OCI-LY1 (cell line): Measurements from ENCODE around the gene EIF4EBP3.
"Not testable (repeated sequence)": the region's sequence is repeated elsewhere in the genome, so short reads cannot be mapped to it uniquely, and the experiment has no call there.

Experiments used
- H2AFZ ChIP-seq: fragments of 200-600 bp; sonication (generic), shearing (Covaris generic); 2 replicates; pipeline ENCODE4 v1.6.0; 2014; ENCODE audit warnings: antibody characterized with exemption, mild to moderate bottlenecking, low read length
- H3F3A ChIP-seq: fragments of 200-600 bp; sonication (generic), shearing (Covaris generic); 2 replicates; pipeline ENCODE4 v1.6.0; 2014; ENCODE audit warnings: mild to moderate bottlenecking, antibody characterized with exemption, low read length, moderate library complexity; ENCODE audit not compliant: insufficient read depth
- H3K27ac ChIP-seq: fragments of 200-600 bp; sonication (generic); 2 replicates; pipeline ENCODE4 v1.5.1; 2014; ENCODE audit warnings: low read length, mixed run types, mild to moderate bottlenecking, low read depth; ENCODE audit not compliant: poor library complexity, severe bottlenecking
- H3K27me3 ChIP-seq: fragments of 200-600 bp; sonication (generic); 2 replicates; pipeline ENCODE4 v1.6.0; 2014; ENCODE audit warnings: antibody characterized with exemption, mild to moderate bottlenecking, low read length, moderate library complexity; ENCODE audit not compliant: insufficient read depth
- H3K36me3 ChIP-seq: fragments of 200-600 bp; sonication (generic); 2 replicates; pipeline ENCODE4 v1.6.1; 2014; ENCODE audit warnings: mild to moderate bottlenecking, antibody characterized with exemption, low read length, moderate library complexity, mixed read lengths; ENCODE audit not compliant: insufficient read depth
- H3K4me1 ChIP-seq: fragments of 200-600 bp; sonication (generic); 2 replicates; pipeline ENCODE4 v1.5.1; 2014; ENCODE audit warnings: mild to moderate bottlenecking, low read length, moderate library complexity; ENCODE audit not compliant: insufficient read depth, severe bottlenecking
- H3K4me2 ChIP-seq: fragments of 200-600 bp; sonication (generic), shearing (Covaris generic); 2 replicates; pipeline ENCODE4 v1.6.1; 2014; ENCODE audit warnings: low read length
- H3K4me3 ChIP-seq: fragments of 200-600 bp; sonication (generic); 2 replicates; pipeline ENCODE4 v1.5.1; 2014; ENCODE audit warnings: low read length, low read depth, mild to moderate bottlenecking, mixed read lengths; ENCODE audit not compliant: poor library complexity, severe bottlenecking
- H3K79me2 ChIP-seq: fragments of 200-600 bp; shearing (Covaris generic); 2 replicates; pipeline ENCODE4 v1.6.1; 2016; ENCODE audit warnings: mixed run types, low read length, mixed read lengths; ENCODE audit not compliant: insufficient read depth
- H3K9ac ChIP-seq: fragments of 200-600 bp; sonication (generic), shearing (Covaris generic); 2 replicates; pipeline ENCODE4 v1.6.1; 2014; ENCODE audit warnings: mild to moderate bottlenecking, low read length, mixed read lengths
- H3K9me2 ChIP-seq: fragments of 200-600 bp; sonication (generic), shearing (Covaris generic); 2 replicates; pipeline ENCODE4 v1.6.1; 2014; ENCODE audit warnings: low read depth, mild to moderate bottlenecking, low read length, mixed read lengths
- H3K9me3 ChIP-seq: fragments of 200-600 bp; shearing (Covaris generic); 2 replicates; pipeline ENCODE4 v1.6.1; 2014; ENCODE audit warnings: low read length, mixed read lengths
- H4K20me1 ChIP-seq: fragments of 200-600 bp; sonication (generic), shearing (Covaris generic); 2 replicates; pipeline ENCODE4 v1.6.0; 2016; ENCODE audit warnings: mild to moderate bottlenecking, low read length; ENCODE audit not compliant: insufficient read depth
- CTCF ChIP-seq: fragments of 200-600 bp; sonication (generic), shearing (Covaris generic); IDR thresholded peaks from 2 replicates; pipeline ENCODE4 v1.5.1; 2017; ENCODE audit warnings: mild to moderate bottlenecking, antibody characterized with exemption, low read length, moderate library complexity, mixed read lengths
- EZH2 ChIP-seq: fragments of 200-600 bp; sonication (generic), shearing (Covaris generic); IDR thresholded peaks from 2 replicates; pipeline ENCODE4 v1.8.0; 2017; ENCODE audit warnings: borderline replicate concordance, mixed run types, mild to moderate bottlenecking, antibody characterized with exemption, low read length, moderate library complexity, mixed read lengths

The EIF4EBP3 gene

GRCh38 chr5:140591747-140592372, 44.4 kb downstream of the EIF4EBP3 start:
- H3K9ac ChIP-seq: no peak overlapping the region
- H3K79me2 ChIP-seq: no peaks in the 10 kb centered on the region
- no peaks in the 10 kb centered on the region for H4K20me1 ChIP-seq
- no peaks in the 10 kb centered on the region for H3K9me2 ChIP-seq
- no peak overlapping the region for H2AFZ ChIP-seq
- H3K36me3 ChIP-seq: no peaks in the 10 kb centered on the region
- no peak overlapping the region for H3K4me2 ChIP-seq
- H3K27me3 ChIP-seq: no peaks in the 10 kb centered on the region
- H3K4me1 ChIP-seq: no peaks in the 10 kb centered on the region
- H3K27ac ChIP-seq: no peak overlapping the region
- no peak overlapping the region for H3K4me3 ChIP-seq
- H3F3A ChIP-seq: no peaks in the 10 kb centered on the region
- no peaks in the 10 kb centered on the region for H3K9me3 ChIP-seq
- TF ChIP-seq CTCF (no peak), EZH2 (no peak)

- H3F3A ChIP-seq, H3K9ac ChIP-seq: not testable (repeated sequence)
These were observed 45.6 kb downstream of the EIF4EBP3 start for GRCh38 chr5:140593070-140593469.

GRCh38 chr5:140594169-140594568, 46.7 kb downstream of the EIF4EBP3 start:
- TF ChIP-seq CTCF: no peak
- TF ChIP-seq EZH2: no peak
- H3K36me3 ChIP-seq: no peaks in the 10 kb centered on the region
- no peaks in the 10 kb centered on the region for H3K79me2 ChIP-seq
- H4K20me1 ChIP-seq: no peaks in the 10 kb centered on the region
- no peak overlapping the region for H3K4me3 ChIP-seq
- H3F3A ChIP-seq: no peaks in the 10 kb centered on the region
- no peak overlapping the region for H3K9ac ChIP-seq
- no peaks in the 10 kb centered on the region for H3K27me3 ChIP-seq
- H3K4me2 ChIP-seq: no peak overlapping the region
- no peaks in the 10 kb centered on the region for H3K9me2 ChIP-seq
- no peaks in the 10 kb centered on the region for H3K9me3 ChIP-seq
- H2AFZ ChIP-seq: no peak overlapping the region
- H3K27ac ChIP-seq: no peak overlapping the region
- H3K4me1 ChIP-seq: no peaks in the 10 kb centered on the region

More at GRCh38 chr5:140593070-140593469, 45.6 kb downstream of the EIF4EBP3 start:
- H3K9me3 ChIP-seq, H3K36me3 ChIP-seq, H3K27ac ChIP-seq, H3K27me3 ChIP-seq, H3K4me1 ChIP-seq, H3K4me3 ChIP-seq, H3K9me2 ChIP-seq, H3K79me2 ChIP-seq, H4K20me1 ChIP-seq, H3K4me2 ChIP-seq, H2AFZ ChIP-seq: not testable (repeated sequence)

GRCh38 chr5:140595538-140596300, 48.3 kb downstream of the EIF4EBP3 start:
- no peaks in the 10 kb centered on the region for H3K4me1 ChIP-seq

More at GRCh38 chr5:140595538-140596300, 48.3 kb downstream of the EIF4EBP3 start:
- TF ChIP-seq EZH2 (no peak), CTCF (no peak)
- H2AFZ ChIP-seq: no peak overlapping the region
- no peak overlapping the region for H3K4me3 ChIP-seq
- no peaks in the 10 kb centered on the region for H4K20me1 ChIP-seq
- no peaks in the 10 kb centered on the region for H3K36me3 ChIP-seq
- H3K4me2 ChIP-seq: no peak overlapping the region
- no peak overlapping the region for H3K9ac ChIP-seq
- no peaks in the 10 kb centered on the region for H3F3A ChIP-seq
- no peaks in the 10 kb centered on the region for H3K9me3 ChIP-seq
- no peaks in the 10 kb centered on the region for H3K27me3 ChIP-seq
- no peaks in the 10 kb centered on the region for H3K79me2 ChIP-seq
- H3K9me2 ChIP-seq: no peaks in the 10 kb centered on the region
- H3K27ac ChIP-seq: no peak overlapping the region
